GM12874 (cell line): ENCODE measurements around the gene SUN2.

ENCODE experiments used
- TF ChIP-seq, protein P1 (sequence below): IDR thresholded peaks from 2 replicates; pipeline ENCODE4 v1.5.1; 2011; ENCODE audit warnings: low read depth, mild to moderate bottlenecking, control low read depth, low read length, moderate library complexity; ENCODE audit not compliant: insufficient read depth

The SUN2 gene

DNA sequence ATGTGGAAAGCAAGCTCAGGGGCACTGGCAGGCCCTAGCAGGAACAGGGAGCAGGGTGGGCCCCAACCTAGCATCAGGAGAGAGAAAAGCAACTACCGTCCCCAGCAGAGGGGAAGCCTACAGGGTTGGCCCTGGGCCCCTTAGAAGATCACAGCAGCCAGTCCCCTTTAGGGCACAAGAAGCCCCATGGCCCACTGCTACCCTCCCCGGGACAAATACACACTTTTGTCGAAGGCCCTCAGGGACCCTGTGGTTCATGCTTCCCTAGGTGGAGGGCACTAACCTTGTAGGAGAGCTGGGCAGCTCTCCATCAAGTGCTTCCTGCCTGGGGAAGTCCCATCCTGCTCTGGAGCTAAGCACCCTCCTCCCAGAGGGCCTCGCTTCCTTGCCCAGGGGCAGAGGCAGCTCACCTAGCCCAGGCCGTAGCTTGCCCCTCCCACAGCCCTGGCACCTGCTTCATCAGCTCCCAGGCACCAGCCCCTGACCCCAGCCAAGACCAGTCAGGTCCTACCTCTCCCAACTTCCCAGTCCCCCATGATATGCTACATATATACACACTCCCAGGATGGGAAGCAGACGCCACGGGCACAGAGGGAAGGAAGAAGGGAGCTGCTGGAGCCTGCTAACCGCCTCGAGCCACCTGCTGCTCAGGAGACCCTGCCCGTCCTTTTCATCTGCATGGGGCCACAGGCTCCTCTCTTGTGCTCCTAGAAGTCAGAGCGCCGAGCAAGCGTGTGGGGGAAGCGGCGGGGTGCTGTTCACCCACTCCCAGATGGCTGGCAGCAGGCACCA lies 20.1 kb downstream of the SUN2 start:
- TF ChIP-seq, protein P1, sequence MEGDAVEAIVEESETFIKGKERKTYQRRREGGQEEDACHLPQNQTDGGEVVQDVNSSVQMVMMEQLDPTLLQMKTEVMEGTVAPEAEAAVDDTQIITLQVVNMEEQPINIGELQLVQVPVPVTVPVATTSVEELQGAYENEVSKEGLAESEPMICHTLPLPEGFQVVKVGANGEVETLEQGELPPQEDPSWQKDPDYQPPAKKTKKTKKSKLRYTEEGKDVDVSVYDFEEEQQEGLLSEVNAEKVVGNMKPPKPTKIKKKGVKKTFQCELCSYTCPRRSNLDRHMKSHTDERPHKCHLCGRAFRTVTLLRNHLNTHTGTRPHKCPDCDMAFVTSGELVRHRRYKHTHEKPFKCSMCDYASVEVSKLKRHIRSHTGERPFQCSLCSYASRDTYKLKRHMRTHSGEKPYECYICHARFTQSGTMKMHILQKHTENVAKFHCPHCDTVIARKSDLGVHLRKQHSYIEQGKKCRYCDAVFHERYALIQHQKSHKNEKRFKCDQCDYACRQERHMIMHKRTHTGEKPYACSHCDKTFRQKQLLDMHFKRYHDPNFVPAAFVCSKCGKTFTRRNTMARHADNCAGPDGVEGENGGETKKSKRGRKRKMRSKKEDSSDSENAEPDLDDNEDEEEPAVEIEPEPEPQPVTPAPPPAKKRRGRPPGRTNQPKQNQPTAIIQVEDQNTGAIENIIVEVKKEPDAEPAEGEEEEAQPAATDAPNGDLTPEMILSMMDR: no peak

DNA sequence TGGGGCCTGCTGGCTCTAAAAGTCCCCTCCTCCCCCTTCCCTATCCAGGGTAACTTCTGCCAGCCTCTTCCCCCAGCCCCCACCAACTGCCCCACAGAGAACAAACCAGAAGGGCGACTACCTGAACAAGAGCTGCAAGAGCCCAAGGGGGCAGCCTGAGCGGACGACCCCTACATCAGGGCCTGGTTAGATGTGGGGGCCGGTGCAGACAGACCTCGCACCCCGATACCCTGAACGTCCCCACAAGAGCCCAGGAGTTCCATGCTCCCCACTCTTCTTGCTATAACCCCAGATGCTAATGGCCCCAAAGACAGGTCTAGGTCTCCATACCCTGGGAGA lies 20.7 kb downstream of the SUN2 start:
- TF ChIP-seq, protein P1: no peak

- TF ChIP-seq, protein P1: no peak
Measured at GRCh38 chr22:38734421-38735100, 21.2 kb downstream of the SUN2 start.

- TF ChIP-seq, protein P1: no peak
Measured at GRCh38 chr22:38733724-38734381, 21.9 kb downstream of the SUN2 start.

DNA sequence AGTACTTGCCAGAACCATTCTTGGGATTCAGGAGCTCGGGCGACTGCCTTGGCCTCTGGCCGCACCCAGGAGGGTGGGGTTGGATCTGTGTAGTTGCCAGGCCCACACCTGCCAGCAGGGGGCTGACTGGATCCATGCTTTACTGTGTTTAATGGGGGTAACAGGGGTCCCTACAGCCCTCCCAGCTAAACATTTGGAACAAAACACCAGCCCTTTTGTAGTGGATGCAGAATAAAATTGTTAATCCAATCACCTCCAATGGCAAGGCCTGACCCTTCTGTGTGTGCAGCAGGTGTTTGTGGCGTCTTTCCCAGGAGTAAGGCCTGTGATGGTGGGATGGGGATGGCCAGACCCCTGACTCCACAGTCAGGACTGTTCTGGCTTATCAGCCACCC lies 22.5 kb downstream of the SUN2 start:
- TF ChIP-seq, protein P1: peak; percentile 79

DNA sequence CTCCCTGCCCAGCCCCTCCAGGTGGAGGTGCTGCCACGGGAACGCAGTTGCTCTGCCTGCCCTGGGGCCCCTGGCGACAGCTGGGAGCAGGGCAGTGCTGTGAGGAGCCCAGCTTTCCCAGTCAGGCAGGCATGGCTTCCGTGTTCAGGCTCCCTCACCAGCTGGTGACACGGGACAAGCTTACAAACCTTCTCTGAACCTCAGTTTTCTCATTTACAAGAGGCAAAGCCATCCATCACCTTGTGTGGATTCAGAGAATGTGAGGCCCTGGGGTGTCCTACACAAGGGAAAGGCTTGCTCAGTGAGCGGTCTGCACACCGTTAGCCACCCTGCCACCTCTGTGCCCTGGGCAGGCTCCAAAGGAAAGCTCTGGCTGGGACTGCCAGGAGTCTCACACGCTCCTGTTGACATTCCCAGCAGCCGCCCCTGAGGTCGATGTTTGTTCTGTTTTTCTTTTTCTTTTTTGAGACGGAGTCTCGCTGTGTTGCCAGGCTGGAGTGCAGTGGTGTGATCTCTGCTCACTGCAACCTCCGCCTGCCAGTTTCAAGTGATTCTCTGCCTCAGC lies 23.5 kb downstream of the SUN2 start:
- TF ChIP-seq, protein P1: no peak

DNA sequence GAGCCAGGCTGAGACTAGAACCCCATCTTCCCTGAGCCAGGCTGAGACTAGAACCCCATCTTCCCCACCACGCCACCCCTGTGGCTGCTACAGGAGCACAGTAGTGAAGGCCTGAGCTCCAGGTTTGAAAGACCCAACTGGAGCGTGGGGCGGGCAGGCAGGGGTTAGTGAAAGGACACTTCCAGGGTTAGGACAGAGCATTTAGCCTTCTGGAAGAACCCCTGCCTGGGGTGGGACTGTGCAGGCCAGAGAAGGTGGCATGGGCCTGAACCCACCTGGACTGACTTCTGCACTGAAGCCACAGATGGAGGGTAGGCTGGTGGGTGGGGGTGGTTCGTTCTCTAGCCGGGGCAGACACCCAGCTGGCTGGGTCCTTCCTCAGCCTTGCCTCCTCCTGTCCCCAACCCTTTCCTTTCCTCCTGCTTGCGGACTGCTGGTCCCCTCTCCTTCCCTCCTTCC lies 24.1 kb downstream of the SUN2 start:
- TF ChIP-seq, protein P1: no peak
